Osteocyte (in vitro differentiated cells): ENCODE results near the gene CCNB1. TPM values are rescaled to one million over a fixed set of nuclear protein-coding genes. Genes with fewer than 3 reads are reported as not detected.

ENCODE experiments used
- DNase-seq: peaks from one replicate; pipeline ENCODE4 v3.0.0; 2021; ENCODE audit warnings: mixed read lengths; ENCODE audit not compliant: unreplicated experiment; ENCODE audit errors: extremely low spot score
- H3K27ac Mint-ChIP-seq: one replicate; pipeline ENCODE4 v1.8.0; 2021; ENCODE audit warnings: mild to moderate bottlenecking, mixed read lengths; ENCODE audit not compliant: unreplicated experiment
- H3K27me3 Mint-ChIP-seq: one replicate; pipeline ENCODE4 v1.8.0; 2021; ENCODE audit warnings: mixed read lengths; ENCODE audit not compliant: unreplicated experiment
- H3K36me3 Mint-ChIP-seq: one replicate; pipeline ENCODE4 v1.8.0; 2021; ENCODE audit warnings: mixed read lengths; ENCODE audit not compliant: unreplicated experiment
- H3K4me1 Mint-ChIP-seq: one replicate; pipeline ENCODE4 v1.8.0; 2021; ENCODE audit warnings: mixed read lengths; ENCODE audit not compliant: unreplicated experiment
- H3K4me3 Mint-ChIP-seq: one replicate; pipeline ENCODE4 v1.8.0; 2021; ENCODE audit warnings: mild to moderate bottlenecking, moderate library complexity, mixed read lengths; ENCODE audit not compliant: unreplicated experiment
- H3K9me3 Mint-ChIP-seq: one replicate; pipeline ENCODE4 v1.8.0; 2021; ENCODE audit warnings: mixed read lengths; ENCODE audit not compliant: unreplicated experiment
- CTCF ChIP-seq: fragments of 200-600 bp; sonication (generic); IDR thresholded peaks from 2 replicates; pipeline ENCODE4 v1.5.0; 2021; ENCODE audit warnings: antibody characterized with exemption, mild to moderate bottlenecking, moderate library complexity
- total RNA-seq: library from RNA; stranded (reverse); gene quantifications from 2 replicates; pipeline ENCODE4 v1.2.1, GENCODE V29; 2021

CCNB1 gene
- total RNA-seq, 1 donor from 2014 or later = 39.3 TPM

- Mint-ChIP-seq H3K36me3 (no peaks in the 10 kb centered on the region), H3K4me3 (no peak overlapping the region), H3K4me1 (peaks cover 9% of the 10 kb centered on the region), H3K27ac (no peak overlapping the region), H3K27me3 (no peaks in the 10 kb centered on the region), H3K9me3 (no peaks in the 10 kb centered on the region)
- TF ChIP-seq CTCF = no peak
- DNase-seq = peak; percentile 21
Measured at GRCh38 chr5:69184621-69185020, 17.7 kb downstream of the CCNB1 start.

- Mint-ChIP-seq H3K27me3 (no peaks in the 10 kb centered on the region), H3K27ac (peak overlapping the region; percentile 62), H3K36me3 (no peaks in the 10 kb centered on the region), H3K4me3 (peak overlapping the region; percentile 14), H3K9me3 (no peaks in the 10 kb centered on the region), H3K4me1 (peaks cover 18% of the 10 kb centered on the region)
- TF ChIP-seq CTCF = no peak
- DNase-seq = peak; percentile 10
Measured at GRCh38 chr5:69187342-69187741, 20.4 kb downstream of the CCNB1 start.

GRCh38 chr5:69188811-69189161 is 21.8 kb downstream of the CCNB1 start:
- DNase-seq = no peak
- peaks cover 18% of the 10 kb centered on the region for H3K4me1 Mint-ChIP-seq
- peak overlapping the region; percentile 95 for H3K4me3 Mint-ChIP-seq
- H3K9me3 Mint-ChIP-seq = no peaks in the 10 kb centered on the region
- no peaks in the 10 kb centered on the region for H3K36me3 Mint-ChIP-seq
- TF ChIP-seq CTCF = no peak
- no peaks in the 10 kb centered on the region for H3K27me3 Mint-ChIP-seq
- peak overlapping the region; percentile 100 for H3K27ac Mint-ChIP-seq

GRCh38 chr5:69189162-69190086 is 22.5 kb downstream of the CCNB1 start, which contains the start of gene CENPH:
Gene CENPH, plus strand, starts transcription at chr5:69189583. Its CDS starts 52 bp downstream, at chr5:69189635.
- Mint-ChIP-seq H3K27me3 (no peaks in the 10 kb centered on the region), H3K4me1 (peaks cover 18% of the 10 kb centered on the region), H3K27ac (peak within 1 kb of the TSS; percentile 100), H3K4me3 (peak within 1 kb of the TSS; percentile 95), H3K36me3 (no peaks in the 10 kb centered on the region), H3K9me3 (no peaks in the 10 kb centered on the region)
- DNase-seq = peak; percentile 98
- TF ChIP-seq CTCF = no peak

- no peak for DNase-seq
- Mint-ChIP-seq H3K9me3 (no peaks in the 10 kb centered on the region), H3K36me3 (no peaks in the 10 kb centered on the region), H3K4me3 (no peak overlapping the region), H3K4me1 (peaks cover 13% of the 10 kb centered on the region), H3K27ac (no peak overlapping the region), H3K27me3 (no peaks in the 10 kb centered on the region)
- TF ChIP-seq CTCF = no peak
Measured at GRCh38 chr5:69202497-69202896, 35.5 kb downstream of the CCNB1 start.
